ENCODE results near the gene FBP2. TPM values are rescaled to one million over a fixed set of nuclear protein-coding genes. Genes with fewer than 3 reads are reported as not detected.

FBP2 gene
- total RNA-seq, 1 experiment from 2014 or later = not detected

DNA sequence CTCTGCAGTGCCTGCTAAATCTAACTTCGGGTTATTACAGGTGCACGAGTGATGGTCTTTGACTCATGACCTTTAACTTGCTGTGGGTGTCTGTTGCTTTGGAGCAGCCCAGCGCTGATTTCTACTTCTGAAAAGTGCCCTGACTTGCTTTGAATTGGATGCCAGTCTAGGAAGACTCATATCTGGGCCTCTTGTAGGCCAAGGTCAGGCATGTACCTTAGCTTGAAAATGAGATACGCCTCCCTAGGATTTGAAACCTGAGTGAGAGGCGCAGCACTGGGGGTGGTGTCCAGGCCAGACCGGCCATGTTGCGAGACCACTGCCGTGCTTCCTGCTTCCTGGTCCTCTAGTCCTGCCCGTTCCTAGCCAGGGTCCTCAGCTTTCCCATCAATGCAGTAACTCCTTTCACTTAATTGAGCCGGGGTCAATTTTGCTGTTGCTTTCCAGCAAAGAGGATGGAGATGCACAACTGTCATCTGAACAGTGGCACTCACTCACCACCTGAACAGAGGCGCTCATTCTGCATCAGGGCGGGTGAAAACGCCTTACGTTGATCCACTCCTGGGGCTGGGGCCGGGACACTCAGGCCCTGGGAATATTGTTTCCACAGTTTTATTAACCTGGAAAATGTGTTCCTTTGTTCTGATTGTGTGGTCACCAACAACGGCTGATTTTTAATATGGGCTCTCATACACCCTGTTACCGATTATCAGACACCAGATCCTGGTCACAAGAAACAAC is 24.5 kb downstream of the FBP2 start:
- DNase-seq (ENCODE audit: low spot score) (no peak), ATAC-seq (peak; percentile 52)
- Mint-ChIP-seq H3K4me3 (no peak overlapping the region), H3K4me1 (peaks cover 14% of the 10 kb centered on the region), H3K27ac (no peak overlapping the region), H3K9me3 (peaks cover 7% of the 10 kb centered on the region), H3K36me3 (peaks cover 11% of the 10 kb centered on the region), H3K27me3 (ENCODE audit: low read depth) (peaks cover 6% of the 10 kb centered on the region)
- ChIA-PET POLR2A (interaction anchor here (0.5 kb wide), 1 partner anchor 114 kb away, joined by 8 read pairs; no protein-coding TSS in a partner anchor), CTCF (interaction anchor here (0.5 to 1.7 kb wide), 4 partner anchors 15 to 1460 kb away, joined by 3 to 9 read pairs (median 4); partner anchors contain the start of gene PCAT7)
- TF ChIP-seq, protein P1, sequence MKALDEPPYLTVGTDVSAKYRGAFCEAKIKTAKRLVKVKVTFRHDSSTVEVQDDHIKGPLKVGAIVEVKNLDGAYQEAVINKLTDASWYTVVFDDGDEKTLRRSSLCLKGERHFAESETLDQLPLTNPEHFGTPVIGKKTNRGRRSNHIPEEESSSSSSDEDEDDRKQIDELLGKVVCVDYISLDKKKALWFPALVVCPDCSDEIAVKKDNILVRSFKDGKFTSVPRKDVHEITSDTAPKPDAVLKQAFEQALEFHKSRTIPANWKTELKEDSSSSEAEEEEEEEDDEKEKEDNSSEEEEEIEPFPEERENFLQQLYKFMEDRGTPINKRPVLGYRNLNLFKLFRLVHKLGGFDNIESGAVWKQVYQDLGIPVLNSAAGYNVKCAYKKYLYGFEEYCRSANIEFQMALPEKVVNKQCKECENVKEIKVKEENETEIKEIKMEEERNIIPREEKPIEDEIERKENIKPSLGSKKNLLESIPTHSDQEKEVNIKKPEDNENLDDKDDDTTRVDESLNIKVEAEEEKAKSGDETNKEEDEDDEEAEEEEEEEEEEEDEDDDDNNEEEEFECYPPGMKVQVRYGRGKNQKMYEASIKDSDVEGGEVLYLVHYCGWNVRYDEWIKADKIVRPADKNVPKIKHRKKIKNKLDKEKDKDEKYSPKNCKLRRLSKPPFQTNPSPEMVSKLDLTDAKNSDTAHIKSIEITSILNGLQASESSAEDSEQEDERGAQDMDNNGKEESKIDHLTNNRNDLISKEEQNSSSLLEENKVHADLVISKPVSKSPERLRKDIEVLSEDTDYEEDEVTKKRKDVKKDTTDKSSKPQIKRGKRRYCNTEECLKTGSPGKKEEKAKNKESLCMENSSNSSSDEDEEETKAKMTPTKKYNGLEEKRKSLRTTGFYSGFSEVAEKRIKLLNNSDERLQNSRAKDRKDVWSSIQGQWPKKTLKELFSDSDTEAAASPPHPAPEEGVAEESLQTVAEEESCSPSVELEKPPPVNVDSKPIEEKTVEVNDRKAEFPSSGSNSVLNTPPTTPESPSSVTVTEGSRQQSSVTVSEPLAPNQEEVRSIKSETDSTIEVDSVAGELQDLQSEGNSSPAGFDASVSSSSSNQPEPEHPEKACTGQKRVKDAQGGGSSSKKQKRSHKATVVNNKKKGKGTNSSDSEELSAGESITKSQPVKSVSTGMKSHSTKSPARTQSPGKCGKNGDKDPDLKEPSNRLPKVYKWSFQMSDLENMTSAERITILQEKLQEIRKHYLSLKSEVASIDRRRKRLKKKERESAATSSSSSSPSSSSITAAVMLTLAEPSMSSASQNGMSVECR (CRISPR knock-in tag; IDR thresholded peaks at IDR 0.05; ENCODE audit: borderline replicate concordance) = no peak
- TF ChIP-seq, protein P2, sequence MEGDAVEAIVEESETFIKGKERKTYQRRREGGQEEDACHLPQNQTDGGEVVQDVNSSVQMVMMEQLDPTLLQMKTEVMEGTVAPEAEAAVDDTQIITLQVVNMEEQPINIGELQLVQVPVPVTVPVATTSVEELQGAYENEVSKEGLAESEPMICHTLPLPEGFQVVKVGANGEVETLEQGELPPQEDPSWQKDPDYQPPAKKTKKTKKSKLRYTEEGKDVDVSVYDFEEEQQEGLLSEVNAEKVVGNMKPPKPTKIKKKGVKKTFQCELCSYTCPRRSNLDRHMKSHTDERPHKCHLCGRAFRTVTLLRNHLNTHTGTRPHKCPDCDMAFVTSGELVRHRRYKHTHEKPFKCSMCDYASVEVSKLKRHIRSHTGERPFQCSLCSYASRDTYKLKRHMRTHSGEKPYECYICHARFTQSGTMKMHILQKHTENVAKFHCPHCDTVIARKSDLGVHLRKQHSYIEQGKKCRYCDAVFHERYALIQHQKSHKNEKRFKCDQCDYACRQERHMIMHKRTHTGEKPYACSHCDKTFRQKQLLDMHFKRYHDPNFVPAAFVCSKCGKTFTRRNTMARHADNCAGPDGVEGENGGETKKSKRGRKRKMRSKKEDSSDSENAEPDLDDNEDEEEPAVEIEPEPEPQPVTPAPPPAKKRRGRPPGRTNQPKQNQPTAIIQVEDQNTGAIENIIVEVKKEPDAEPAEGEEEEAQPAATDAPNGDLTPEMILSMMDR (IDR thresholded peaks at IDR 0.05) = no peak
- TF ChIP-seq, protein P3, sequence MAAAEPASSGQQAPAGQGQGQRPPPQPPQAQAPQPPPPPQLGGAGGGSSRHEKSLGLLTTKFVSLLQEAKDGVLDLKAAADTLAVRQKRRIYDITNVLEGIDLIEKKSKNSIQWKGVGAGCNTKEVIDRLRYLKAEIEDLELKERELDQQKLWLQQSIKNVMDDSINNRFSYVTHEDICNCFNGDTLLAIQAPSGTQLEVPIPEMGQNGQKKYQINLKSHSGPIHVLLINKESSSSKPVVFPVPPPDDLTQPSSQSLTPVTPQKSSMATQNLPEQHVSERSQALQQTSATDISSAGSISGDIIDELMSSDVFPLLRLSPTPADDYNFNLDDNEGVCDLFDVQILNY (CRISPR knock-in tag; IDR thresholded peaks at IDR 0.05) = no peak
- TF ChIP-seq KAT7 (CRISPR knock-in tag; IDR thresholded peaks at IDR 0.05; ENCODE audit: borderline replicate concordance) = no peak
- TF ChIP-seq, protein P4, sequence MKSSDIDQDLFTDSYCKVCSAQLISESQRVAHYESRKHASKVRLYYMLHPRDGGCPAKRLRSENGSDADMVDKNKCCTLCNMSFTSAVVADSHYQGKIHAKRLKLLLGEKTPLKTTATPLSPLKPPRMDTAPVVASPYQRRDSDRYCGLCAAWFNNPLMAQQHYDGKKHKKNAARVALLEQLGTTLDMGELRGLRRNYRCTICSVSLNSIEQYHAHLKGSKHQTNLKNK (CRISPR knock-in tag; IDR thresholded peaks at IDR 0.05) = no peak
- TF ChIP-seq, protein P5, sequence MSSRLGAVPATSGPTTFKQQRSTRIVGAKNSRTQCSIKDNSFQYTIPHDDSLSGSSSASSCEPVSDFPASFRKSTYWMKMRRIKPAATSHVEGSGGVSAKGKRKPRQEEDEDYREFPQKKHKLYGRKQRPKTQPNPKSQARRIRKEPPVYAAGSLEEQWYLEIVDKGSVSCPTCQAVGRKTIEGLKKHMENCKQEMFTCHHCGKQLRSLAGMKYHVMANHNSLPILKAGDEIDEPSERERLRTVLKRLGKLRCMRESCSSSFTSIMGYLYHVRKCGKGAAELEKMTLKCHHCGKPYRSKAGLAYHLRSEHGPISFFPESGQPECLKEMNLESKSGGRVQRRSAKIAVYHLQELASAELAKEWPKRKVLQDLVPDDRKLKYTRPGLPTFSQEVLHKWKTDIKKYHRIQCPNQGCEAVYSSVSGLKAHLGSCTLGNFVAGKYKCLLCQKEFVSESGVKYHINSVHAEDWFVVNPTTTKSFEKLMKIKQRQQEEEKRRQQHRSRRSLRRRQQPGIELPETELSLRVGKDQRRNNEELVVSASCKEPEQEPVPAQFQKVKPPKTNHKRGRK (CRISPR knock-in tag; IDR thresholded peaks at IDR 0.05; ENCODE audit: borderline replicate concordance) = no peak
- no peak for TF ChIP-seq NR3C1 (CRISPR knock-in tag; conservative IDR thresholded peaks at IDR 0.05; ENCODE audit: low read depth)
- TF ChIP-seq, protein P6, sequence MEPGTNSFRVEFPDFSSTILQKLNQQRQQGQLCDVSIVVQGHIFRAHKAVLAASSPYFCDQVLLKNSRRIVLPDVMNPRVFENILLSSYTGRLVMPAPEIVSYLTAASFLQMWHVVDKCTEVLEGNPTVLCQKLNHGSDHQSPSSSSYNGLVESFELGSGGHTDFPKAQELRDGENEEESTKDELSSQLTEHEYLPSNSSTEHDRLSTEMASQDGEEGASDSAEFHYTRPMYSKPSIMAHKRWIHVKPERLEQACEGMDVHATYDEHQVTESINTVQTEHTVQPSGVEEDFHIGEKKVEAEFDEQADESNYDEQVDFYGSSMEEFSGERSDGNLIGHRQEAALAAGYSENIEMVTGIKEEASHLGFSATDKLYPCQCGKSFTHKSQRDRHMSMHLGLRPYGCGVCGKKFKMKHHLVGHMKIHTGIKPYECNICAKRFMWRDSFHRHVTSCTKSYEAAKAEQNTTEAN (CRISPR knock-in tag; IDR thresholded peaks at IDR 0.05) = no peak
- TF ChIP-seq, protein P7, sequence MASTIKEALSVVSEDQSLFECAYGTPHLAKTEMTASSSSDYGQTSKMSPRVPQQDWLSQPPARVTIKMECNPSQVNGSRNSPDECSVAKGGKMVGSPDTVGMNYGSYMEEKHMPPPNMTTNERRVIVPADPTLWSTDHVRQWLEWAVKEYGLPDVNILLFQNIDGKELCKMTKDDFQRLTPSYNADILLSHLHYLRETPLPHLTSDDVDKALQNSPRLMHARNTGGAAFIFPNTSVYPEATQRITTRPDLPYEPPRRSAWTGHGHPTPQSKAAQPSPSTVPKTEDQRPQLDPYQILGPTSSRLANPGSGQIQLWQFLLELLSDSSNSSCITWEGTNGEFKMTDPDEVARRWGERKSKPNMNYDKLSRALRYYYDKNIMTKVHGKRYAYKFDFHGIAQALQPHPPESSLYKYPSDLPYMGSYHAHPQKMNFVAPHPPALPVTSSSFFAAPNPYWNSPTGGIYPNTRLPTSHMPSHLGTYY (CRISPR knock-in tag; IDR thresholded peaks at IDR 0.05) = no peak
- TF ChIP-seq, protein P8, sequence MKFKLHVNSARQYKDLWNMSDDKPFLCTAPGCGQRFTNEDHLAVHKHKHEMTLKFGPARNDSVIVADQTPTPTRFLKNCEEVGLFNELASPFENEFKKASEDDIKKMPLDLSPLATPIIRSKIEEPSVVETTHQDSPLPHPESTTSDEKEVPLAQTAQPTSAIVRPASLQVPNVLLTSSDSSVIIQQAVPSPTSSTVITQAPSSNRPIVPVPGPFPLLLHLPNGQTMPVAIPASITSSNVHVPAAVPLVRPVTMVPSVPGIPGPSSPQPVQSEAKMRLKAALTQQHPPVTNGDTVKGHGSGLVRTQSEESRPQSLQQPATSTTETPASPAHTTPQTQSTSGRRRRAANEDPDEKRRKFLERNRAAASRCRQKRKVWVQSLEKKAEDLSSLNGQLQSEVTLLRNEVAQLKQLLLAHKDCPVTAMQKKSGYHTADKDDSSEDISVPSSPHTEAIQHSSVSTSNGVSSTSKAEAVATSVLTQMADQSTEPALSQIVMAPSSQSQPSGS (CRISPR knock-in tag; IDR thresholded peaks at IDR 0.05; ENCODE audit: borderline replicate concordance, low read depth) = no peak
- TF ChIP-seq, protein P9, sequence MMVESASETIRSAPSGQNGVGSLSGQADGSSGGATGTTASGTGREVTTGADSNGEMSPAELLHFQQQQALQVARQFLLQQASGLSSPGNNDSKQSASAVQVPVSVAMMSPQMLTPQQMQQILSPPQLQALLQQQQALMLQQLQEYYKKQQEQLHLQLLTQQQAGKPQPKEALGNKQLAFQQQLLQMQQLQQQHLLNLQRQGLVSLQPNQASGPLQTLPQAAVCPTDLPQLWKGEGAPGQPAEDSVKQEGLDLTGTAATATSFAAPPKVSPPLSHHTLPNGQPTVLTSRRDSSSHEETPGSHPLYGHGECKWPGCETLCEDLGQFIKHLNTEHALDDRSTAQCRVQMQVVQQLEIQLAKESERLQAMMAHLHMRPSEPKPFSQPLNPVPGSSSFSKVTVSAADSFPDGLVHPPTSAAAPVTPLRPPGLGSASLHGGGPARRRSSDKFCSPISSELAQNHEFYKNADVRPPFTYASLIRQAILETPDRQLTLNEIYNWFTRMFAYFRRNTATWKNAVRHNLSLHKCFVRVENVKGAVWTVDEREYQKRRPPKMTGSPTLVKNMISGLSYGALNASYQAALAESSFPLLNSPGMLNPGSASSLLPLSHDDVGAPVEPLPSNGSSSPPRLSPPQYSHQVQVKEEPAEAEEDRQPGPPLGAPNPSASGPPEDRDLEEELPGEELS (CRISPR knock-in tag; IDR thresholded peaks at IDR 0.05) = no peak

Data from WTC11 (cell line).